GM13977 (cell line): ENCODE measurements around the gene FGF19.

Experiments
- DNase-seq: peaks from one replicate; pipeline ENCODE4 v3.0.0; 2012; ENCODE audit warnings: low spot score
- CTCF ChIP-seq: IDR thresholded peaks from 2 replicates; pipeline ENCODE4 v1.5.1; 2012; ENCODE audit warnings: mild to moderate bottlenecking, control low read depth; ENCODE audit not compliant: insufficient read depth; ENCODE audit errors: extremely low read depth, missing control alignments
- in situ Hi-C: fragments of 300-500 bp; cut with MboI; formaldehyde crosslinking; loops from one replicate; pipeline ENCODE4 v1.12.0; 2022; ENCODE audit warnings: low sequenced_read_pairs, low pct_unique_long_range_greater_than_20kb, mixed read lengths, inconsistent platforms; ENCODE audit not compliant: unreplicated experiment

FGF19 gene

DNA sequence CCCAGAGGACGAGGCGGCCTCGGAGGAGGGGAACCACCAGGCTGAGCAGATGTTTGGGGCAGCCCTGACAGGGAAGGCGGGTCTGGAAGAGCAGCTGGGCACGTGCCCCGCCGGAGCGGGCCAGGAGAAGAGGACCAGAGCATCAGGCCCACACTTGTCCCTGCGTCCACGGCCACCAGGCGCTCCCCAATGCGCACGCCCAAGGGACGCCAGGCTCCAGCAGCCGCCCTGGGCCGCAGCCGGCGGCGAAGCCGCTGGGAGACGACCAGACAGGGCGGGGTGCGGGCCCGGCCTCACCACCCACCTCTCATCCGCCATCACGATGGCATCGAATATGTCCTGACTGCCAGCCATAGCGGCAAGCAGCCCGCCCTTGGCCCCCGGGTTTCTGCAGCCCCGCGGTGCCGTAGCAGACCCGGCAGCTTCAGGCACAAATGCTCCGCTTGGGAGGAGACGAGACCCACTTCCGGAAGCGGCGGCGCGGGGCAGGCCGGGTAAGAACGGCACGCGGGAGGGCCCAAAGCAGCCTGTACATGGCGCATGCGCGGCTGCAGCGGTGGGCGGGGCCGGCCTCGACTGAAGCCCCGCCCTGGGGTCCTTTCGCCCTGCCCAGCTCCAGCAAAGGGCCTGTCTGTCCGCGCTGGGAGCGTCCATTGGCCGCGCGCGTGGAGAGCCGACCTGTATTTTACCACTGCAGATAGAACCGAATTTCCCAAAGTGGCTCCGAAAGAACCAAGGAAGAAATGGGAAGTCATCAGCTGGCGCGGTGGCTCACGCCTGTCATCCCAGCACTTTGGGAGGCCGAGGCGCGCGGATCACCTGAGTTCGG, 28.7 kb downstream of the FGF19 start, which contains the start of gene LTO1:
LTO1 (minus strand) TSS at position 468 of the 829 bp plus-strand sequence; CDS start at position 354, 114 bp downstream.
- in situ Hi-C loops = loop anchor here (25.0 kb wide), 2 partner anchors 512 to 763 kb away; partner anchors contain the start of genes IGHMBP2 and MRPL21
- TF ChIP-seq CTCF = no peak

GRCh38 chr11:69674267-69674885, 29.4 kb downstream of the FGF19 start:
- in situ Hi-C loops = loop anchor here (25.0 kb wide), 1 partner anchor 762 kb away; the partner anchor contains the start of genes IGHMBP2 and MRPL21
- no peak for TF ChIP-seq CTCF
- DNase-seq = no peak

More for the DNA sequence above, 28.7 kb downstream of the FGF19 start, which contains the start of gene LTO1:
- DNase-seq = peak; percentile 99

GRCh38 chr11:69671734-69672465, 31.9 kb downstream of the FGF19 start:
- in situ Hi-C loops = loop anchor here (25.0 kb wide), 1 partner anchor 760 kb away; the partner anchor contains the start of genes IGHMBP2 and MRPL21
- DNase-seq = no peak
- TF ChIP-seq CTCF = no peak

- in situ Hi-C loops = loop anchor here (25.0 kb wide), 1 partner anchor 758 kb away; the partner anchor contains the start of genes IGHMBP2 and MRPL21
- peak; percentile 87 for DNase-seq
- TF ChIP-seq CTCF = peak; percentile 91
Measured at GRCh38 chr11:69670158-69670845, 33.5 kb downstream of the FGF19 start.

DNA sequence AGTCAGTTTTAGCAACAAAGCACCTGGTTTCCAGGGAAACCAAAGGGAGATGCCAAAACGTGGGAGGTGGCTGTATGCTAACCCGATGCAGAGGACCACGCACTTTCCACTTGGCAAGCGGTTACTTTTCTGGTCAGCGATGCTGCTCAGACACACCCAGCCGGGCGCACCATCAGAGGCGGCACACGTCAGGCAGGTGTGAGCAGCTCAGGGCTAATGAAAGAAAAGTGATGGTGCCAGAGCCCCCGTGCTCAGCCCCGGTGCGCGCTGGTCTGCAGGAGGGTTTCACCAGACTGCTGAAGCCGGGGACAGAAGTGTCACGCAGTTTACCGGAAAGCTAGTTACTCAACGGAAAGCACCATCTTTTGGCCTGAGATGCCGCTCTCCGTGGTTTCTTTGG, 34.3 kb downstream of the FGF19 start:
- in situ Hi-C loops = loop anchor here (25.0 kb wide), 1 partner anchor 757 kb away; the partner anchor contains the start of genes IGHMBP2 and MRPL21
- no peak for TF ChIP-seq CTCF
- DNase-seq = no peak
